Sigmoid colon (tissue), 7 donors: Measurements from ENCODE around the gene TRIM59. TPM values are rescaled to one million over a fixed set of nuclear protein-coding genes. Genes with fewer than 3 reads are reported as not detected.

ENCODE experiments used
- DNase-seq: peaks from one replicate; pipeline ENCODE4 v3.0.0-alpha.2; 2019
- H3K27ac ChIP-seq, 4 donors: fragments of 200-600 bp; sonication (generic); one replicate each; pipeline ENCODE4 v1.5.1; 2016 to 2019; ENCODE audit warnings: mild to moderate bottlenecking in 1 of 4
- H3K27me3 ChIP-seq, 3 donors: fragments of 200-600 bp; sonication (generic); one replicate each; pipeline ENCODE4 v1.5.1; 2019; ENCODE audit warnings: mild to moderate bottlenecking in 1 of 3
- H3K36me3 ChIP-seq, 4 donors: fragments of 200-600 bp; sonication (generic); one replicate each; pipeline ENCODE4 v1.5.1; 2016 to 2019
- H3K4me1 ChIP-seq, 4 donors: fragments of 200-600 bp; sonication (generic); one replicate each; pipeline ENCODE4 v1.5.1; 2017 to 2019
- H3K4me3 ChIP-seq, 4 donors: fragments of 200-600 bp; sonication (generic); one replicate each; pipeline ENCODE4 v1.5.1; 2017 to 2019; ENCODE audit warnings: mild to moderate bottlenecking in 2 of 4, moderate library complexity in 1 of 4
- H3K9me3 ChIP-seq, 4 donors: fragments of 200-600 bp in 3 of 4; sonication (generic) in 3 of 4; one replicate each; pipeline versions ENCODE4 v1.5.1 to v1.6.1; 2013 to 2019
- EP300 ChIP-seq, 4 donors: sonication (generic); formaldehyde crosslinking; IDR thresholded peaks; one replicate each; pipeline ENCODE4 v1.6.1; 2017; ENCODE audit warnings: antibody characterized with exemption in 4 of 4
- POLR2A ChIP-seq, 2 donors: fragments of 450-650 bp; IDR thresholded peaks; one replicate each; pipeline ENCODE4 v1.6.1; 2016; ENCODE audit warnings: antibody characterized with exemption in 2 of 2, mild to moderate bottlenecking in 2 of 2, moderate library complexity in 2 of 2
- POLR2AphosphoS5 ChIP-seq, 4 donors: sonication (generic); formaldehyde crosslinking; IDR thresholded peaks; one replicate each; pipeline ENCODE4 v1.6.1; 2017; ENCODE audit warnings: antibody characterized with exemption in 4 of 4
- WGBS, 2 donors: extraction: QIAGEN DNeasy Blood & Tissue Kit; methylation state at CpG; one replicate each; pipeline ENCODE4 v1.1.7; 2013; 5-methylcytosine and 5-hydroxymethylcytosine counted together
- intact Hi-C: fragments of 100-400 bp; cut with DNase I; formaldehyde crosslinking; loops from one replicate; pipeline ENCODE4 v1.15.1; 2023
- polyA plus RNA-seq, 3 donors: library from polyadenylated mRNA; stranded (reverse); fragments of 200-250 nt; gene quantifications; one replicate each; pipeline ENCODE4 v1.2.3, GENCODE V29; 2013
- total RNA-seq, 4 donors: library from RNA; depleted of rRNA; stranded (reverse); fragments of >200 nt; gene quantifications; one replicate each; pipeline ENCODE4 v1.1.0, GENCODE V29; 2016
- TF ChIP-seq, protein P1 (sequence below), 4 experiments: fragments of 450-650 bp in 3 of 4; fragments of 200-600 bp in 1 of 4; IDR thresholded peaks; one replicate each; pipeline ENCODE4 v1.5.1; 2016 to 2019; ENCODE audit warnings: antibody characterized with exemption in 4 of 4, mild to moderate bottlenecking in 3 of 4, moderate library complexity in 2 of 4
- donor health status: healthy with polysubstance abuse.
- donor health status: Bipolar disorder and iron deficiency.
- donor health status: healthy.

Gene TRIM59
- total and polyA plus RNA-seq, 7 donors = 0.60 to 6.1 (median 5.0) TPM

GRCh38 chr3:160395297-160395696 is 54.3 kb downstream of the TRIM59 start:
- no peaks in the 10 kb centered on the region for H3K36me3 ChIP-seq
- peaks cover 0 to 12% (median 7%) of the 10 kb centered on the region in 4 donors for H3K4me1 ChIP-seq
- H3K9me3 ChIP-seq = no peaks in the 10 kb centered on the region
- no peak overlapping the region for H3K4me3 ChIP-seq
- DNase-seq = no peak
- no peak overlapping the region for H3K27ac ChIP-seq
- TF ChIP-seq, protein P1, sequence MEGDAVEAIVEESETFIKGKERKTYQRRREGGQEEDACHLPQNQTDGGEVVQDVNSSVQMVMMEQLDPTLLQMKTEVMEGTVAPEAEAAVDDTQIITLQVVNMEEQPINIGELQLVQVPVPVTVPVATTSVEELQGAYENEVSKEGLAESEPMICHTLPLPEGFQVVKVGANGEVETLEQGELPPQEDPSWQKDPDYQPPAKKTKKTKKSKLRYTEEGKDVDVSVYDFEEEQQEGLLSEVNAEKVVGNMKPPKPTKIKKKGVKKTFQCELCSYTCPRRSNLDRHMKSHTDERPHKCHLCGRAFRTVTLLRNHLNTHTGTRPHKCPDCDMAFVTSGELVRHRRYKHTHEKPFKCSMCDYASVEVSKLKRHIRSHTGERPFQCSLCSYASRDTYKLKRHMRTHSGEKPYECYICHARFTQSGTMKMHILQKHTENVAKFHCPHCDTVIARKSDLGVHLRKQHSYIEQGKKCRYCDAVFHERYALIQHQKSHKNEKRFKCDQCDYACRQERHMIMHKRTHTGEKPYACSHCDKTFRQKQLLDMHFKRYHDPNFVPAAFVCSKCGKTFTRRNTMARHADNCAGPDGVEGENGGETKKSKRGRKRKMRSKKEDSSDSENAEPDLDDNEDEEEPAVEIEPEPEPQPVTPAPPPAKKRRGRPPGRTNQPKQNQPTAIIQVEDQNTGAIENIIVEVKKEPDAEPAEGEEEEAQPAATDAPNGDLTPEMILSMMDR (IDR thresholded peaks at IDR 0.05) = no peak
- TF ChIP-seq POLR2AphosphoS5 (IDR thresholded peaks at IDR 0.05) (no peak), EP300 (IDR thresholded peaks at IDR 0.05) (no peak), POLR2A (IDR thresholded peaks at IDR 0.05) (no peak)
- H3K27me3 ChIP-seq = no peaks in the 10 kb centered on the region
- intact Hi-C loops = loop anchor here (5.0 to 10.0 kb wide), 2 partner anchors 52 to 590 kb away; partner anchors contain the start of gene TRIM59

GRCh38 chr3:160394009-160394392 is 55.6 kb downstream of the TRIM59 start:
- H3K4me3 ChIP-seq = no peak overlapping the region
- H3K9me3 ChIP-seq = no peaks in the 10 kb centered on the region
- no peaks in the 10 kb centered on the region for H3K27me3 ChIP-seq
- no peak for DNase-seq
- 97% methylated on average over 3 of the region's 3 CpGs for WGBS, 2 donors
- TF ChIP-seq, protein P1 (IDR thresholded peaks at IDR 0.05) = no peak
- no peak for TF ChIP-seq POLR2AphosphoS5 (IDR thresholded peaks at IDR 0.05)
- TF ChIP-seq EP300 (IDR thresholded peaks at IDR 0.05) = no peak
- TF ChIP-seq POLR2A (IDR thresholded peaks at IDR 0.05) = no peak
- intact Hi-C loops = loop anchor here (10.0 kb wide), 1 partner anchor 589 kb away; no protein-coding TSS in a partner anchor
- H3K4me1 ChIP-seq = peaks cover 0 to 12% (median 4%) of the 10 kb centered on the region in 4 donors
- H3K36me3 ChIP-seq = no peaks in the 10 kb centered on the region
- no peak overlapping the region for H3K27ac ChIP-seq

GRCh38 chr3:160393346-160394008 is 56.1 kb downstream of the TRIM59 start:
- no peak overlapping the region for H3K4me3 ChIP-seq
- no peaks in the 10 kb centered on the region for H3K36me3 ChIP-seq
- DNase-seq = no peak
- intact Hi-C loops = loop anchor here (10.0 kb wide), 1 partner anchor 589 kb away; no protein-coding TSS in a partner anchor
- no peaks in the 10 kb centered on the region for H3K9me3 ChIP-seq
- 96 to 97% methylated on average over 2 of the region's 2 CpGs for WGBS, 2 donors
- no peaks in the 10 kb centered on the region for H3K27me3 ChIP-seq
- H3K27ac ChIP-seq = no peak overlapping the region
- TF ChIP-seq EP300 (IDR thresholded peaks at IDR 0.05) = no peak
- TF ChIP-seq POLR2A (IDR thresholded peaks at IDR 0.05) = no peak
- TF ChIP-seq, protein P1 (IDR thresholded peaks at IDR 0.05) = no peak
- TF ChIP-seq POLR2AphosphoS5 (IDR thresholded peaks at IDR 0.05) = no peak
- H3K4me1 ChIP-seq = peaks cover 0 to 9% (median 3%) of the 10 kb centered on the region in 4 donors

- no peaks in the 10 kb centered on the region for H3K27me3 ChIP-seq
- DNase-seq = no peak
- H3K36me3 ChIP-seq = no peaks in the 10 kb centered on the region
- H3K27ac ChIP-seq = no peak overlapping the region
- H3K9me3 ChIP-seq = no peaks in the 10 kb centered on the region
- no peak for TF ChIP-seq POLR2AphosphoS5 (IDR thresholded peaks at IDR 0.05)
- no peak overlapping the region for H3K4me3 ChIP-seq
- peaks cover 0 to 2% (median 0%) of the 10 kb centered on the region in 4 donors for H3K4me1 ChIP-seq
- intact Hi-C loops = loop anchor here (10.0 kb wide), 1 partner anchor 588 kb away; no protein-coding TSS in a partner anchor
Measured at GRCh38 chr3:160392798-160393197, 56.8 kb downstream of the TRIM59 start.

DNA sequence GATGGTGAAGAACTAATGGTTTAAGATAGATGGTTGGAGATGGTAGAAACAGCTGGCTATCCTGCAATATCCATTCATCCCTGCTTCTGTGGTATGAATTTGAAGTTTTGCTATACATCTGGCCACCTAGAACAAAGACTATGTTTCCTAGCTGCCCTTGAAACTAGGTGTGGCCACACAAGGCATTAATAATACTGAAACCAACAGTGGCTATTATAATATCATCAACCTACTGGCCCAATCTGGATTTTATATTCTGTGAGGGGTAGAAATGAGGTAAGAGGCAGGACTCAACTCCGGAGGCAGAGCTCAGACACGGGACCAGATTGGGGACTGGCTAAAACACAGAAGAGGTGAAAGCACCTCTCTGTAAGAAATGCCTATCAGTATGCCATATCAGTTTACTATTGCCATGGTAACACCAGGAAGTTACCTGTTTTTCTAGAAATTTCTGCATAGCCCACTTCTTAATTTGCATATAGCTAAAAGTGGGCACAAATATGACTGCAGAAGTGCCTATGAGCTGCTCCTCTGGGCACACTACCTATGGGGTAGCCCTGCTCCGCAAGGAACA is 58.9 kb downstream of the TRIM59 start:
- TF ChIP-seq POLR2A (IDR thresholded peaks at IDR 0.05) (no peak), EP300 (IDR thresholded peaks at IDR 0.05) (no peak), POLR2AphosphoS5 (IDR thresholded peaks at IDR 0.05) (no peak)
- TF ChIP-seq, protein P1 (IDR thresholded peaks at IDR 0.05) = no peak
- no peak overlapping the region for H3K27ac ChIP-seq
- no peaks in the 10 kb centered on the region for H3K36me3 ChIP-seq
- peaks cover 0 to 3% (median 0%) of the 10 kb centered on the region in 4 donors for H3K4me1 ChIP-seq
- intact Hi-C loops = loop anchor here (10.0 kb wide), 1 partner anchor 586 kb away; no protein-coding TSS in a partner anchor
- no peak overlapping the region for H3K4me3 ChIP-seq
- H3K27me3 ChIP-seq = no peaks in the 10 kb centered on the region
- no peaks in the 10 kb centered on the region for H3K9me3 ChIP-seq
- 91 to 93% methylated on average over 3 of the region's 3 CpGs for WGBS, 2 donors
- DNase-seq = no peak
